Stimulated activated effector memory CD8-positive, alpha-beta T cell treated with anti-CD3 and anti-CD28 coated beads, Interleukin-12 subunit alpha, Interleukin-12 subunit beta, amount 100 ng/mL, for 72 hours (primary cell): ENCODE data around the gene CARMIL1.
"Not testable (repeated sequence)": the region's sequence is repeated elsewhere in the genome, so short reads cannot be mapped to it uniquely, and the experiment has no call there.

Experiments used
- ATAC-seq: fragments of 150-1000 bp; cut with Tn5 transposase; 2 replicates; pipeline ENCODE4 v1.10.0; 2021
- DNase-seq, 2 donors: peaks; one replicate each; pipeline ENCODE4 v3.0.0; 2021 to 2022; ENCODE audit warnings: low spot score in 2 of 2
- H3K27ac Mint-ChIP-seq: one replicate; pipeline ENCODE4 v1.8.0; 2022; ENCODE audit warnings: mild to moderate bottlenecking, mixed read lengths
- H3K36me3 Mint-ChIP-seq: one replicate; pipeline ENCODE4 v1.8.0; 2022; ENCODE audit warnings: mild to moderate bottlenecking, mixed read lengths
- H3K4me1 Mint-ChIP-seq: one replicate; pipeline ENCODE4 v1.8.0; 2022; ENCODE audit warnings: mixed read lengths
- H3K4me3 Mint-ChIP-seq: one replicate; pipeline ENCODE4 v1.8.0; 2022; ENCODE audit warnings: mild to moderate bottlenecking, mixed read lengths
- H3K9me3 Mint-ChIP-seq: one replicate; pipeline ENCODE4 v1.8.0; 2022; ENCODE audit warnings: mixed read lengths

CARMIL1 gene

DNA sequence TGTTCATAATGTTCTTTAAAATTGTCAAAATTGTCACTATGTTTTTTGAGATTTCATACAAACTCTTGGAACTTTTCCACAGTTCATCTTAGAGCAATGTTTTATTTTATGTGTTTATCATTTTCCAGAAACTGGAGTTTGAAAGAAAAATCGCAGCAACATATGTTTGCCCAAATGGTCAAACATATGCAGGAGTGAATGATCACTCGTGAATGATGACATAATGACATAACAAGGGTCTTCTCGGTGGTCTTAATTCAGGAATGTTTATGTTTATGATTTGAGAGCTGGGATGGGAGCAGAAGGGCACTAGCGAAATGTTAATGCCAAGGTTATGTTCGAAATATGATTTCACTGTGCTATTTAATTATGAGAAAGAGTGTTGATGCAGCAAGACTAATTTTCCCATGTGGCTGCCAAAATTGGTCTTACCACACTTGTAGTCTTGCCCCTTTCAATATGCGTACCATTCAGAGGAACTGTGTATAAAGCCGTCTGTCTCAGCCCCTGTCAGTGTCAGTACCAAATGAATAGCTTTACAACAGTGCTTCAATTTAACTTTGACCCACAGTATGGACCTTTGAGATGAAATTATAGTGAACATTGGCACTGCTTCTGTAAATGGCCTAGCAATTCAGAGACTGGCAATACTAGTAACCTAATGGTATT, 152.3 kb downstream of the CARMIL1 start:
- H3K4me1 Mint-ChIP-seq: no peaks in the 10 kb centered on the region
- H3K9me3 Mint-ChIP-seq: no peaks in the 10 kb centered on the region
- DNase-seq (no peak), ATAC-seq (no peak)
- no peak overlapping the region for H3K27ac Mint-ChIP-seq
- H3K4me3 Mint-ChIP-seq: no peak overlapping the region
- H3K36me3 Mint-ChIP-seq: no peaks in the 10 kb centered on the region

DNA sequence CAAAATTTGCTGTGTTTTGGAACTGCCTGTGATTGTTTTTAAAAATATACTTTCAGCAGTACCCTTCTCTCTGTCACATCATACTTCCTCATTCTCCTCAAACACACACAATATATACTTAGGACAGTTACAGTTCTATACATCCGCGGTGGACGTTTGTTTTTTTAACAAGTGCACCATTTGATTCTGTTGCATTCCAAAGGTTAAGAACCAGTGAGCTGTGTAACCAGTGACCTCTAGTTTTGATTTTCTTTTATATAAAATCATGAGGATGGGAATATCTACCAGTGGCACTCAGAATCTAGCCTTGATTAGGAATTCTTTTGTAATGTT, 152.8 kb downstream of the CARMIL1 start:
- Mint-ChIP-seq H3K9me3 (no peaks in the 10 kb centered on the region), H3K4me3 (no peak overlapping the region), H3K4me1 (no peaks in the 10 kb centered on the region), H3K36me3 (no peaks in the 10 kb centered on the region), H3K27ac (no peak overlapping the region)
- no peak for ATAC-seq
- DNase-seq: no peak

GRCh38 chr6:25434921-25435320, 155.7 kb downstream of the CARMIL1 start:
- H3K4me3 Mint-ChIP-seq: no peak overlapping the region
- no peaks in the 10 kb centered on the region for H3K36me3 Mint-ChIP-seq
- H3K9me3 Mint-ChIP-seq: no peaks in the 10 kb centered on the region
- no peak for DNase-seq
- ATAC-seq: no peak
- no peak overlapping the region for H3K27ac Mint-ChIP-seq
- H3K4me1 Mint-ChIP-seq: no peaks in the 10 kb centered on the region

DNA sequence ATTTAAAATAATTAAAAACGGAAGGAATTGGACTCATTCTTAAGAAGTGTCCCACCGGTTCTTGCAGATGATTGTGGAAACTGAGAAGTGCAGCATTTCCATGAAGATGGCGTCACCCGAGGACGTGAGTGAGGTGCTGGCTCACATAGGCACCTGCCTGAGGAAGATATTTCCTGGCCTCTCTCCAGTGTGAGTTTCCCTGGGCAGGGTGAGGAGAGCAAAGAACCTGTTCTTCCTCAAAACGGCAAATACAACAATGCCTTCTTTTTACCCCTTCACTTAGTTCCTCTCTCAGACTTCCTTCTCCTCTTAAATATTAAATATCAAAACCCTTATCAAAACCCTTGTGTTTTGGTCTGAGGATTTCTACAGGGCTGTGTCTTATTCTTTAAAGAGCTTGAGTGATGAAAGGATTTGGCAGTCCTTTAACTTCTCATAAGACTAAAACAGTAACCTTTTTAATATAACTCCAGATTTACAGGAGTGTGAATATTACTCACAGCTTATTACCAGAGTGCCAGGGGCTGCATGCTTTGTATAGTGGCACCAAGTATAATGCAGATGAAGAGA, 156.3 kb downstream of the CARMIL1 start:
- no peak for DNase-seq
- Mint-ChIP-seq H3K36me3 (no peaks in the 10 kb centered on the region), H3K9me3 (no peaks in the 10 kb centered on the region), H3K4me3 (no peak overlapping the region), H3K4me1 (no peaks in the 10 kb centered on the region), H3K27ac (no peak overlapping the region)
- no peak for ATAC-seq

- Mint-ChIP-seq H3K4me3 (no peak overlapping the region), H3K36me3 (no peaks in the 10 kb centered on the region), H3K27ac (no peak overlapping the region), H3K4me1 (no peaks in the 10 kb centered on the region), H3K9me3 (no peaks in the 10 kb centered on the region)
- ATAC-seq: no peak
- DNase-seq: no peak
Measured at GRCh38 chr6:25436760-25437159, 157.6 kb downstream of the CARMIL1 start.

DNA sequence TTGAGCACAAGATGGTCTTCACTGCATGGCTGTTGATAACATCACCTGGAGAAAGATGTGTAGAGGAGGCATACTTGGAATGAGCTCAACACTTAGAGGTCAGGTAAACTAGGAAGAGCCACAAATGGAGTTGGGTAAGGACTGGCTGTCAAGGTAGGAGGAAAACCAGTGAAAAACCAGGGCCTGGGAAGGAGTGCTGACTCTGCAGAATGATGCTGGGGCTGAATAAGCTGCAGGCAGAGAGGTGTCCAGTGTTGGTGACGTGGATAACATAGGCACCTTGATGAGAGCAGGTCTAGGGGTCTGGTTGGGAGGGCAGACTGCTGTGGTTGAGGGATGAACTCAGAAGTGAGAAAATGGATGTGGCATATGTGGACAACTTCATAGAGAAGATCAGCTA, 160.2 kb downstream of the CARMIL1 start:
- no peaks in the 10 kb centered on the region for H3K4me1 Mint-ChIP-seq
- DNase-seq (no peak), ATAC-seq (no peak)
- H3K27ac Mint-ChIP-seq: no peak overlapping the region
- H3K4me3 Mint-ChIP-seq: no peak overlapping the region
- no peaks in the 10 kb centered on the region for H3K9me3 Mint-ChIP-seq
- H3K36me3 Mint-ChIP-seq: no peaks in the 10 kb centered on the region

- no peaks in the 10 kb centered on the region for H3K4me1 Mint-ChIP-seq
- no peak for ATAC-seq
- H3K4me3 Mint-ChIP-seq: no peak overlapping the region
- H3K9me3 Mint-ChIP-seq: no peaks in the 10 kb centered on the region
- DNase-seq: no peak
- no peak overlapping the region for H3K27ac Mint-ChIP-seq
- no peaks in the 10 kb centered on the region for H3K36me3 Mint-ChIP-seq
Measured at GRCh38 chr6:25441663-25442270, 162.6 kb downstream of the CARMIL1 start.

DNA sequence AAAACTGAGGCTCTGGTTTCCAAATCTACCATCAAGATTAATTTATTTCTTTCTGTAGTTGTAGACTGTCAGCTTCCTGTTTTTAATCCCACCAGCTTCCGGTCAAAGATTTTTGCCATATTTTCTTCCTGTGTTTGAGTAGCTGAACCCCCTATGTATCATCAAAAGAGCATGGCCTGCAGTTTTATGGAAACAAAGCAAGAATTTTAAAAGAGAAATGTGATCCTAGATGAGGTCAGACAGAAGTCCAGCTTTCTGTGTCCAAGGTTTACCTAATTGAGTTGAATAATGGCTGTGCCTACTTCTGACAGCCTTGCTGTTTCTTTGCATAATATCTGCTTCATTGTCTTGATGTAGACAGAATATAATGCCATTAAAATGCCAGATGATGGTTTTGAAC, 163.7 kb downstream of the CARMIL1 start:
- Mint-ChIP-seq H3K27ac (no peak overlapping the region), H3K36me3 (no peaks in the 10 kb centered on the region), H3K4me1 (peaks cover 6% of the 10 kb centered on the region), H3K4me3 (no peak overlapping the region), H3K9me3 (no peaks in the 10 kb centered on the region)
- DNase-seq: no peak
- no peak for ATAC-seq

- peaks cover 12% of the 10 kb centered on the region for H3K4me1 Mint-ChIP-seq
- not testable (repeated sequence) for DNase-seq, H3K4me3 Mint-ChIP-seq, ATAC-seq, H3K9me3 Mint-ChIP-seq, H3K36me3 Mint-ChIP-seq, H3K27ac Mint-ChIP-seq
Measured at GRCh38 chr6:25444521-25444920, 165.3 kb downstream of the CARMIL1 start.

GRCh38 chr6:25446830-25447569, 167.8 kb downstream of the CARMIL1 start:
- no peak overlapping the region for H3K4me3 Mint-ChIP-seq
- H3K4me1 Mint-ChIP-seq: peaks cover 12% of the 10 kb centered on the region
- DNase-seq: no peak
- no peaks in the 10 kb centered on the region for H3K36me3 Mint-ChIP-seq
- ATAC-seq: no peak
- H3K27ac Mint-ChIP-seq: no peak overlapping the region
- no peaks in the 10 kb centered on the region for H3K9me3 Mint-ChIP-seq

DNA sequence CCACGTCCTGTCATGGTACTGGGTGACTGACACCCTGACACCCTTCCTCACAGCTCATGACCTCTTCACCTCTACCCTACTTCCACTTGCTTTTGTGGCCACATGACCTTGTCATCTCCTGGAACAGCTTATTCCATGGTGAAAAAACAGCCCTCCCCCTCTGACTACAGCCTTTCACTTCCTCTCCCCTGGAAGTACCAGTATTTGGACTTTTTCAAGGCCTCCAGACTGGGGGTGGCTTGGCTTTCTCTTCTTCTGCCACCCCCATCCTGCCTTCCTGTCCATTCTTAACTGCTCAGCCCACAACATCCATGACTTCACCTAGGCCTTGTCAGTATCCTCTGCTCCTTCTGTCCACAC, 168.4 kb downstream of the CARMIL1 start:
- Mint-ChIP-seq H3K36me3 (no peaks in the 10 kb centered on the region), H3K9me3 (no peaks in the 10 kb centered on the region), H3K27ac (no peak overlapping the region), H3K4me3 (no peak overlapping the region), H3K4me1 (peaks cover 12% of the 10 kb centered on the region)
- ATAC-seq: no peak
- DNase-seq: no peak

GRCh38 chr6:25448965-25449538, 169.9 kb downstream of the CARMIL1 start:
- ATAC-seq (no peak), DNase-seq (no peak)
- Mint-ChIP-seq H3K4me1 (peaks cover 12% of the 10 kb centered on the region), H3K9me3 (no peaks in the 10 kb centered on the region), H3K27ac (no peak overlapping the region), H3K36me3 (no peaks in the 10 kb centered on the region), H3K4me3 (no peak overlapping the region)

- no peak overlapping the region for H3K27ac Mint-ChIP-seq
- peaks cover 12% of the 10 kb centered on the region for H3K4me1 Mint-ChIP-seq
- H3K36me3 Mint-ChIP-seq: no peaks in the 10 kb centered on the region
- ATAC-seq: no peak
- H3K9me3 Mint-ChIP-seq: no peaks in the 10 kb centered on the region
- H3K4me3 Mint-ChIP-seq: no peak overlapping the region
- DNase-seq: no peak
Measured at GRCh38 chr6:25449774-25450173, 170.6 kb downstream of the CARMIL1 start.

GRCh38 chr6:25450469-25451198, 171.5 kb downstream of the CARMIL1 start:
- Mint-ChIP-seq H3K27ac (no peak overlapping the region), H3K4me3 (no peak overlapping the region), H3K4me1 (peaks cover 12% of the 10 kb centered on the region)

GRCh38 chr6:25452031-25452430, 172.9 kb downstream of the CARMIL1 start:
- Mint-ChIP-seq H3K27ac (no peak overlapping the region), H3K4me3 (no peak overlapping the region), H3K36me3 (no peaks in the 10 kb centered on the region), H3K4me1 (peaks cover 12% of the 10 kb centered on the region), H3K9me3 (no peaks in the 10 kb centered on the region)
- no peak for DNase-seq
- ATAC-seq: no peak

More at GRCh38 chr6:25450469-25451198, 171.5 kb downstream of the CARMIL1 start:
- Mint-ChIP-seq H3K9me3 (no peaks in the 10 kb centered on the region), H3K36me3 (no peaks in the 10 kb centered on the region)
- DNase-seq (no peak), ATAC-seq (no peak)
